KOPT-K1 (cell line): ENCODE data around the gene HCN1.
"Not testable (repeated sequence)": the region's sequence is repeated elsewhere in the genome, so short reads cannot be mapped to it uniquely, and the experiment has no call there.

ENCODE experiments used
- H3K27ac ChIP-seq: fragments of 200-600 bp; sonication (generic); 2 replicates; pipeline ENCODE4 v1.5.1; 2016; ENCODE audit warnings: antibody characterized with exemption, mild to moderate bottlenecking, low read depth, low read length; ENCODE audit not compliant: poor library complexity, severe bottlenecking
- H3K36me3 ChIP-seq: fragments of 200-600 bp; sonication (generic); 2 replicates; pipeline ENCODE4 v1.5.1; 2017; ENCODE audit warnings: antibody characterized with exemption, mild to moderate bottlenecking, low read length, moderate library complexity; ENCODE audit not compliant: insufficient read depth
- H3K9me3 ChIP-seq: fragments of 200-600 bp; sonication (generic); 2 replicates; pipeline ENCODE4 v1.5.1; 2017; ENCODE audit warnings: antibody characterized with exemption, low read length, mild to moderate bottlenecking; ENCODE audit not compliant: insufficient read depth, poor library complexity, severe bottlenecking

Gene HCN1

GRCh38 chr5:45648744-45649143 is 47.4 kb downstream of the HCN1 start:
- H3K36me3 ChIP-seq, result no peaks in the 10 kb centered on the region
- H3K27ac ChIP-seq, result no peak overlapping the region
- no peaks in the 10 kb centered on the region for H3K9me3 ChIP-seq

GRCh38 chr5:45643056-45643455 is 53.1 kb downstream of the HCN1 start:
- H3K27ac ChIP-seq, result no peak overlapping the region
- H3K9me3 ChIP-seq, result no peaks in the 10 kb centered on the region

GRCh38 chr5:45642370-45642769 is 53.8 kb downstream of the HCN1 start:
- Histone ChIP-seq H3K36me3 (no peaks in the 10 kb centered on the region), H3K9me3 (no peaks in the 10 kb centered on the region), H3K27ac (no peak overlapping the region)

More at GRCh38 chr5:45643056-45643455, 53.1 kb downstream of the HCN1 start:
- no peaks in the 10 kb centered on the region for H3K36me3 ChIP-seq

- Histone ChIP-seq H3K27ac (no peak overlapping the region), H3K36me3 (no peaks in the 10 kb centered on the region), H3K9me3 (no peaks in the 10 kb centered on the region)
These were observed 57.1 kb downstream of the HCN1 start for GRCh38 chr5:45639040-45639439.

GRCh38 chr5:45627076-45627656 is 69.0 kb downstream of the HCN1 start:
- Histone ChIP-seq H3K9me3 (no peaks in the 10 kb centered on the region), H3K36me3 (no peaks in the 10 kb centered on the region), H3K27ac (no peak overlapping the region)

- Histone ChIP-seq H3K36me3 (no peaks in the 10 kb centered on the region), H3K9me3 (no peaks in the 10 kb centered on the region), H3K27ac (no peak overlapping the region)
These were observed 72.3 kb downstream of the HCN1 start for GRCh38 chr5:45623832-45624231.

GRCh38 chr5:45622365-45622764 is 73.8 kb downstream of the HCN1 start:
- no peaks in the 10 kb centered on the region for H3K9me3 ChIP-seq
- no peaks in the 10 kb centered on the region for H3K36me3 ChIP-seq
- H3K27ac ChIP-seq, result no peak overlapping the region

- Histone ChIP-seq H3K9me3 (no peaks in the 10 kb centered on the region), H3K36me3 (no peaks in the 10 kb centered on the region), H3K27ac (no peak overlapping the region)
These were observed 78.2 kb downstream of the HCN1 start for GRCh38 chr5:45617859-45618416.

- no peaks in the 10 kb centered on the region for H3K36me3 ChIP-seq
- no peaks in the 10 kb centered on the region for H3K9me3 ChIP-seq
- no peak overlapping the region for H3K27ac ChIP-seq
These were observed 86.5 kb downstream of the HCN1 start for GRCh38 chr5:45609661-45610060.

GRCh38 chr5:45604092-45604491 is 92.1 kb downstream of the HCN1 start:
- Histone ChIP-seq H3K27ac (no peak overlapping the region), H3K9me3 (no peaks in the 10 kb centered on the region), H3K36me3 (no peaks in the 10 kb centered on the region)

GRCh38 chr5:45601424-45601823 is 94.8 kb downstream of the HCN1 start:
- no peak overlapping the region for H3K27ac ChIP-seq
- H3K9me3 ChIP-seq, result no peaks in the 10 kb centered on the region
- no peaks in the 10 kb centered on the region for H3K36me3 ChIP-seq

- H3K36me3 ChIP-seq, result no peaks in the 10 kb centered on the region
- H3K9me3 ChIP-seq, result no peaks in the 10 kb centered on the region
- H3K27ac ChIP-seq, result no peak overlapping the region
These were observed 99.9 kb downstream of the HCN1 start for GRCh38 chr5:45596320-45596719.

GRCh38 chr5:45586001-45586400 is 110.2 kb downstream of the HCN1 start:
- H3K27ac ChIP-seq, H3K9me3 ChIP-seq, H3K36me3 ChIP-seq: not testable (repeated sequence)

- no peak overlapping the region for H3K27ac ChIP-seq
- H3K36me3 ChIP-seq, result no peaks in the 10 kb centered on the region
- no peaks in the 10 kb centered on the region for H3K9me3 ChIP-seq
These were observed 117.9 kb downstream of the HCN1 start for GRCh38 chr5:45578270-45578669.

GRCh38 chr5:45568813-45569212 is 127.4 kb downstream of the HCN1 start:
- H3K36me3 ChIP-seq, result no peaks in the 10 kb centered on the region
- H3K9me3 ChIP-seq, result no peaks in the 10 kb centered on the region
- no peak overlapping the region for H3K27ac ChIP-seq

- H3K36me3 ChIP-seq, result no peaks in the 10 kb centered on the region
- no peaks in the 10 kb centered on the region for H3K9me3 ChIP-seq
- H3K27ac ChIP-seq, result no peak overlapping the region
These were observed 153.8 kb downstream of the HCN1 start for GRCh38 chr5:45542421-45542820.
